Neural cell (in vitro differentiated cells): ENCODE data around the gene ELF1.

Experiments
- EZH2 ChIP-seq: fragments of 200-600, 300-800 bp; shearing (Covaris generic), sonication (generic); IDR thresholded peaks from 2 replicates; pipeline ENCODE4 v1.6.1; 2014; ENCODE audit warnings: antibody characterized with exemption, low read length, borderline replicate concordance, mild to moderate bottlenecking; ENCODE audit not compliant: insufficient read depth, poor library complexity, severe bottlenecking
- POLR2AphosphoS5 ChIP-seq: IDR thresholded peaks from 2 replicates; pipeline ENCODE4 v1.6.1; 2012
- RAD21 ChIP-seq: fragments of 450-650 bp; conservative IDR thresholded peaks from 2 replicates; pipeline ENCODE4 v1.6.1; 2014; ENCODE audit warnings: antibody characterized with exemption, mild to moderate bottlenecking, moderate library complexity
- TF ChIP-seq, protein P1 (sequence below): fragments of 450-650 bp; IDR thresholded peaks from 2 replicates; pipeline ENCODE4 v1.5.1; 2014; ENCODE audit warnings: antibody characterized with exemption, mild to moderate bottlenecking, moderate library complexity; ENCODE audit not compliant: poor library complexity, severe bottlenecking

DNA sequence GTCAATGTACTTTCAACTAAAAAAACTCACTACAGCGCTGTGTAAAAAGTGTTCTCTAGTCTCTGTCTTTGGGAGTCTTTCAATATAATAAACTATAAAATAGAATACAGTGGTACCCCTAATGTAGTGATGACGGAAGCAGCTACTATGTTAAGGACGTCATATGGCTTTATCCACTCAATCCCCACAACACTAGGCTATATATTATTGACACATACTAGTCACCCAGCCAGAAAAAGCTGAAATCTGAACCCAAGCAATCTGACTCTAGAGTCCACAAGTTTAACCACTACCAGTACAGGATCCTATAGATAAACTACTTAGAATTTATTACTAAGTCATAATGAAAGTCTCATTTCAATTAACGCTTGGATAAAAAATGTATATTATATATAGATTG, 48.3 kb downstream of the ELF1 start:
- TF ChIP-seq, protein P1, sequence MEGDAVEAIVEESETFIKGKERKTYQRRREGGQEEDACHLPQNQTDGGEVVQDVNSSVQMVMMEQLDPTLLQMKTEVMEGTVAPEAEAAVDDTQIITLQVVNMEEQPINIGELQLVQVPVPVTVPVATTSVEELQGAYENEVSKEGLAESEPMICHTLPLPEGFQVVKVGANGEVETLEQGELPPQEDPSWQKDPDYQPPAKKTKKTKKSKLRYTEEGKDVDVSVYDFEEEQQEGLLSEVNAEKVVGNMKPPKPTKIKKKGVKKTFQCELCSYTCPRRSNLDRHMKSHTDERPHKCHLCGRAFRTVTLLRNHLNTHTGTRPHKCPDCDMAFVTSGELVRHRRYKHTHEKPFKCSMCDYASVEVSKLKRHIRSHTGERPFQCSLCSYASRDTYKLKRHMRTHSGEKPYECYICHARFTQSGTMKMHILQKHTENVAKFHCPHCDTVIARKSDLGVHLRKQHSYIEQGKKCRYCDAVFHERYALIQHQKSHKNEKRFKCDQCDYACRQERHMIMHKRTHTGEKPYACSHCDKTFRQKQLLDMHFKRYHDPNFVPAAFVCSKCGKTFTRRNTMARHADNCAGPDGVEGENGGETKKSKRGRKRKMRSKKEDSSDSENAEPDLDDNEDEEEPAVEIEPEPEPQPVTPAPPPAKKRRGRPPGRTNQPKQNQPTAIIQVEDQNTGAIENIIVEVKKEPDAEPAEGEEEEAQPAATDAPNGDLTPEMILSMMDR = no peak
- TF ChIP-seq RAD21 = no peak
- no peak for TF ChIP-seq POLR2AphosphoS5
- no peak for TF ChIP-seq EZH2
